WTC11 (cell line): Measurements from ENCODE around the gene HELQ.

Experiments
- CBFB ChIP-seq: sonication (generic); formaldehyde crosslinking; IDR thresholded peaks from 2 replicates; pipeline ENCODE4 v1.8.1; 2022; ENCODE audit warnings: mild to moderate bottlenecking, low read depth, missing genetic modification reagents
- ELF4 ChIP-seq: sonication (generic); formaldehyde crosslinking; IDR thresholded peaks from 2 replicates; pipeline ENCODE4 v1.8.1; 2022; ENCODE audit warnings: low read depth, mild to moderate bottlenecking, moderate library complexity, missing genetic modification reagents
- FOXJ3 ChIP-seq: sonication (generic); formaldehyde crosslinking; IDR thresholded peaks from 2 replicates; pipeline ENCODE4 v1.9.0; 2021; ENCODE audit warnings: missing genetic modification reagents, mild to moderate bottlenecking, borderline replicate concordance
- JUN ChIP-seq: sonication (generic); formaldehyde crosslinking; IDR thresholded peaks from 2 replicates; pipeline ENCODE4 v1.8.0; 2023; ENCODE audit warnings: mild to moderate bottlenecking, missing genetic modification reagents
- RORB ChIP-seq: fragments of 250-450 bp; sonication (Bioruptor Pico); IDR thresholded peaks from 2 replicates; pipeline ENCODE4 v1.9.0; 2021; ENCODE audit warnings: mild to moderate bottlenecking
- TCF7 ChIP-seq: sonication (generic); formaldehyde crosslinking; IDR thresholded peaks from 2 replicates; pipeline ENCODE4 v1.8.0; 2022; ENCODE audit warnings: mild to moderate bottlenecking, low read depth, missing genetic modification reagents, moderate library complexity
- TEAD4 ChIP-seq: sonication (generic); formaldehyde crosslinking; IDR thresholded peaks from 2 replicates; pipeline ENCODE4 v1.8.0; 2022; ENCODE audit warnings: mild to moderate bottlenecking, missing genetic modification reagents
- ZBTB21 ChIP-seq: sonication (generic); formaldehyde crosslinking; IDR thresholded peaks from 2 replicates; pipeline ENCODE4 v1.8.1; 2023; ENCODE audit warnings: mild to moderate bottlenecking, missing genetic modification reagents, borderline replicate concordance
- ZNF121 ChIP-seq: sonication (generic); formaldehyde crosslinking; IDR thresholded peaks from 2 replicates; pipeline ENCODE4 v1.8.0; 2023; ENCODE audit warnings: missing genetic modification reagents
- TF ChIP-seq, protein P1 (sequence below): sonication (generic); formaldehyde crosslinking; IDR thresholded peaks from 2 replicates; pipeline ENCODE4 v1.8.1; 2023; ENCODE audit warnings: mild to moderate bottlenecking, missing genetic modification reagents
- TF ChIP-seq, protein P2 (sequence below): fragments of 200-600 bp; IDR thresholded peaks from 2 replicates; pipeline ENCODE4 v1.8.0; 2022; ENCODE audit warnings: antibody characterized with exemption
- TF ChIP-seq, protein P3 (sequence below): sonication (generic); formaldehyde crosslinking; IDR thresholded peaks from 2 replicates; pipeline ENCODE4 v1.8.0; 2022; ENCODE audit warnings: mild to moderate bottlenecking, missing genetic modification reagents
- TF ChIP-seq, protein P4 (sequence below): sonication (generic); formaldehyde crosslinking; conservative IDR thresholded peaks from 2 replicates; pipeline ENCODE4 v1.8.1; 2023; ENCODE audit warnings: mild to moderate bottlenecking, low read depth, missing genetic modification reagents, moderate library complexity

DNA sequence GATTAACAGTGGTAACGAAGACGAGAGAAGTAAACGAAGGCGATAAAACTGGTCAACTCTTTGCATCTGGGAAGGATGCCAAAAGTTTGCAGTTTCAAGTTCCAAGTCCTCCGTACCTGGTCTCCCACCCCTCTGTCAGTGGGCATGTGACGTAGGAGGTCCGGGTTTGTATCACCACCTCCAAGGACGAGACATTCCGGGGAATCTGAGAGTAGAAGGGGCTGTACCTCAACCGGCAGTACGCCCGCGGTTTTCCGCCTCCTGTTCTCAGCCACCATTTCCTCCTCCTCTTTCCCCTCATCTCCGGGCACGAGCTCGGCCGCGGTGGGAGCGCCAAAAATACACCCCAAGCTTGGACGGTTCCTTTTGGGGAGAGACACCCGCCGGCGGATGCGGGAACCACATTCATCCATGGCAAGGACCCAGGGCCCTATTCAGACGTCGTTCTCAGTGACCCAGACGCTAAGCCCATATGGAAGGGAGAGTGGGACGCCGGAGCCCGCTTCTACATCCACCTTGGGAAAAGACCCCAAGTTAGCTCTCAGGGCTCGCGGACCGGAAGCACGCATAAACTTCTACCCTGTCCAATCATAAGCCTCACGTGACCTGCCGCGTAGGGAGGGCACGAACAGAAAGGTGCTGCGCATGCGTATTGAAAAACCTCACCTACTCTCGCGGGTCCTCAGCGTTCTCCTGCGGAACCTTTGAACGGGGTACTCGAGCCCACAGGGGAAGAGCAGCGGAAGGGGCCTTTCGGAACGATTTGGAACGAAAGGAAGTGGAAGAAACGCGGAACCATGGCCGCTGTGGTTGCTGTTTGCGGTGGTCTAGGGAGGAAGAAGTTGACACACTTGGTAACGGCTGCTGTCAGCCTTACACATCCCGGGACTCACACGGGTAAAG is at the start of gene HELQ, which contains the start of gene MRPS18C:
- TF ChIP-seq, protein P1, sequence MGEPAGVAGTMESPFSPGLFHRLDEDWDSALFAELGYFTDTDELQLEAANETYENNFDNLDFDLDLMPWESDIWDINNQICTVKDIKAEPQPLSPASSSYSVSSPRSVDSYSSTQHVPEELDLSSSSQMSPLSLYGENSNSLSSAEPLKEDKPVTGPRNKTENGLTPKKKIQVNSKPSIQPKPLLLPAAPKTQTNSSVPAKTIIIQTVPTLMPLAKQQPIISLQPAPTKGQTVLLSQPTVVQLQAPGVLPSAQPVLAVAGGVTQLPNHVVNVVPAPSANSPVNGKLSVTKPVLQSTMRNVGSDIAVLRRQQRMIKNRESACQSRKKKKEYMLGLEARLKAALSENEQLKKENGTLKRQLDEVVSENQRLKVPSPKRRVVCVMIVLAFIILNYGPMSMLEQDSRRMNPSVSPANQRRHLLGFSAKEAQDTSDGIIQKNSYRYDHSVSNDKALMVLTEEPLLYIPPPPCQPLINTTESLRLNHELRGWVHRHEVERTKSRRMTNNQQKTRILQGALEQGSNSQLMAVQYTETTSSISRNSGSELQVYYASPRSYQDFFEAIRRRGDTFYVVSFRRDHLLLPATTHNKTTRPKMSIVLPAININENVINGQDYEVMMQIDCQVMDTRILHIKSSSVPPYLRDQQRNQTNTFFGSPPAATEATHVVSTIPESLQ: no peak
- TF ChIP-seq, protein P2, sequence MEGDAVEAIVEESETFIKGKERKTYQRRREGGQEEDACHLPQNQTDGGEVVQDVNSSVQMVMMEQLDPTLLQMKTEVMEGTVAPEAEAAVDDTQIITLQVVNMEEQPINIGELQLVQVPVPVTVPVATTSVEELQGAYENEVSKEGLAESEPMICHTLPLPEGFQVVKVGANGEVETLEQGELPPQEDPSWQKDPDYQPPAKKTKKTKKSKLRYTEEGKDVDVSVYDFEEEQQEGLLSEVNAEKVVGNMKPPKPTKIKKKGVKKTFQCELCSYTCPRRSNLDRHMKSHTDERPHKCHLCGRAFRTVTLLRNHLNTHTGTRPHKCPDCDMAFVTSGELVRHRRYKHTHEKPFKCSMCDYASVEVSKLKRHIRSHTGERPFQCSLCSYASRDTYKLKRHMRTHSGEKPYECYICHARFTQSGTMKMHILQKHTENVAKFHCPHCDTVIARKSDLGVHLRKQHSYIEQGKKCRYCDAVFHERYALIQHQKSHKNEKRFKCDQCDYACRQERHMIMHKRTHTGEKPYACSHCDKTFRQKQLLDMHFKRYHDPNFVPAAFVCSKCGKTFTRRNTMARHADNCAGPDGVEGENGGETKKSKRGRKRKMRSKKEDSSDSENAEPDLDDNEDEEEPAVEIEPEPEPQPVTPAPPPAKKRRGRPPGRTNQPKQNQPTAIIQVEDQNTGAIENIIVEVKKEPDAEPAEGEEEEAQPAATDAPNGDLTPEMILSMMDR: no peak
- TF ChIP-seq, protein P3, sequence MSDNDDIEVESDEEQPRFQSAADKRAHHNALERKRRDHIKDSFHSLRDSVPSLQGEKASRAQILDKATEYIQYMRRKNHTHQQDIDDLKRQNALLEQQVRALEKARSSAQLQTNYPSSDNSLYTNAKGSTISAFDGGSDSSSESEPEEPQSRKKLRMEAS: peak; percentile 81
- TF ChIP-seq ZNF121 (no peak), ZBTB21 (CRISPR knock-in tag) (no peak), RORB (CRISPR knock-in tag) (no peak), ELF4 (CRISPR knock-in tag) (no peak), JUN (no peak), TEAD4 (CRISPR knock-in tag) (no peak), CBFB (CRISPR knock-in tag) (no peak; the same call in 1 of the 2 replicates), FOXJ3 (CRISPR knock-in tag) (no peak), TCF7 (CRISPR knock-in tag) (no peak)
- TF ChIP-seq, protein P4, sequence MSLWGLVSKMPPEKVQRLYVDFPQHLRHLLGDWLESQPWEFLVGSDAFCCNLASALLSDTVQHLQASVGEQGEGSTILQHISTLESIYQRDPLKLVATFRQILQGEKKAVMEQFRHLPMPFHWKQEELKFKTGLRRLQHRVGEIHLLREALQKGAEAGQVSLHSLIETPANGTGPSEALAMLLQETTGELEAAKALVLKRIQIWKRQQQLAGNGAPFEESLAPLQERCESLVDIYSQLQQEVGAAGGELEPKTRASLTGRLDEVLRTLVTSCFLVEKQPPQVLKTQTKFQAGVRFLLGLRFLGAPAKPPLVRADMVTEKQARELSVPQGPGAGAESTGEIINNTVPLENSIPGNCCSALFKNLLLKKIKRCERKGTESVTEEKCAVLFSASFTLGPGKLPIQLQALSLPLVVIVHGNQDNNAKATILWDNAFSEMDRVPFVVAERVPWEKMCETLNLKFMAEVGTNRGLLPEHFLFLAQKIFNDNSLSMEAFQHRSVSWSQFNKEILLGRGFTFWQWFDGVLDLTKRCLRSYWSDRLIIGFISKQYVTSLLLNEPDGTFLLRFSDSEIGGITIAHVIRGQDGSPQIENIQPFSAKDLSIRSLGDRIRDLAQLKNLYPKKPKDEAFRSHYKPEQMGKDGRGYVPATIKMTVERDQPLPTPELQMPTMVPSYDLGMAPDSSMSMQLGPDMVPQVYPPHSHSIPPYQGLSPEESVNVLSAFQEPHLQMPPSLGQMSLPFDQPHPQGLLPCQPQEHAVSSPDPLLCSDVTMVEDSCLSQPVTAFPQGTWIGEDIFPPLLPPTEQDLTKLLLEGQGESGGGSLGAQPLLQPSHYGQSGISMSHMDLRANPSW: no peak
